ENCODE data around the gene ARX.

Gene ARX

DNA sequence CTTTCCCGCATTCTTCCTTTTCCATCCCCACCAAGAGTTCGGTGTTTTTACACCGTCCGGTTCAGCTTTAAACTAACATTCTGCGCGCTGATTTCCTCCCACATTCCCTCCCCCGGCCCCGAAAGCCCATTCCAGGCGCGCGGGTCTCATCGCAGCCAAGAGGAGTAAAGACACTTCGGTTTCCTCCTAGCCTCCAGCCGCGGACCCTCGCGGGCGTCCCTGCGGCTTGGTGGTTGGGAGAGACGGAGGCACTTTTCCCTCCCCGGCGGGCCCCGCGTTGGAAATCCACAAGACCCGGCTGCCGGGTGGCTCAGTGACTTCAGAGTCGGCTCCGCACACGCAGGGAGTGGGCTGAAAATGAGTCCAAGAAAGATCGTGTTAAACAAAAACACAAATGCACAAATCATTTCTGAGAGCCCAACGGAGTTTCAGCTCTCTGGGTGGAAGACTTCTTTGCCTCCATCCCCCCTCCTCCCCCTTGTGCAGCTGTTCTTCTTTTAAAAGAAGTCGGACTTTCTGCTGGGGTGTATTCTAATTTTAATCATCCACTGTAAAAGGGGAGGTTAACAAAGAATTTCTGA is 2.0 kb upstream of the ARX start:
- in situ Hi-C loops (cut with HindIII; ENCODE audit: low sequenced_read_pairs), result no loop called here
- TF ChIP-seq, protein P1, sequence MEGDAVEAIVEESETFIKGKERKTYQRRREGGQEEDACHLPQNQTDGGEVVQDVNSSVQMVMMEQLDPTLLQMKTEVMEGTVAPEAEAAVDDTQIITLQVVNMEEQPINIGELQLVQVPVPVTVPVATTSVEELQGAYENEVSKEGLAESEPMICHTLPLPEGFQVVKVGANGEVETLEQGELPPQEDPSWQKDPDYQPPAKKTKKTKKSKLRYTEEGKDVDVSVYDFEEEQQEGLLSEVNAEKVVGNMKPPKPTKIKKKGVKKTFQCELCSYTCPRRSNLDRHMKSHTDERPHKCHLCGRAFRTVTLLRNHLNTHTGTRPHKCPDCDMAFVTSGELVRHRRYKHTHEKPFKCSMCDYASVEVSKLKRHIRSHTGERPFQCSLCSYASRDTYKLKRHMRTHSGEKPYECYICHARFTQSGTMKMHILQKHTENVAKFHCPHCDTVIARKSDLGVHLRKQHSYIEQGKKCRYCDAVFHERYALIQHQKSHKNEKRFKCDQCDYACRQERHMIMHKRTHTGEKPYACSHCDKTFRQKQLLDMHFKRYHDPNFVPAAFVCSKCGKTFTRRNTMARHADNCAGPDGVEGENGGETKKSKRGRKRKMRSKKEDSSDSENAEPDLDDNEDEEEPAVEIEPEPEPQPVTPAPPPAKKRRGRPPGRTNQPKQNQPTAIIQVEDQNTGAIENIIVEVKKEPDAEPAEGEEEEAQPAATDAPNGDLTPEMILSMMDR (IDR thresholded peaks at IDR 0.05; ENCODE audit: low read depth, low read length, missing control alignments), result no peak
- no peak overlapping the region for H3K4me3 ChIP-seq (ENCODE audit: low read depth, low read length)
- DNase-seq (ENCODE audit: low read depth), result no peak

DNA sequence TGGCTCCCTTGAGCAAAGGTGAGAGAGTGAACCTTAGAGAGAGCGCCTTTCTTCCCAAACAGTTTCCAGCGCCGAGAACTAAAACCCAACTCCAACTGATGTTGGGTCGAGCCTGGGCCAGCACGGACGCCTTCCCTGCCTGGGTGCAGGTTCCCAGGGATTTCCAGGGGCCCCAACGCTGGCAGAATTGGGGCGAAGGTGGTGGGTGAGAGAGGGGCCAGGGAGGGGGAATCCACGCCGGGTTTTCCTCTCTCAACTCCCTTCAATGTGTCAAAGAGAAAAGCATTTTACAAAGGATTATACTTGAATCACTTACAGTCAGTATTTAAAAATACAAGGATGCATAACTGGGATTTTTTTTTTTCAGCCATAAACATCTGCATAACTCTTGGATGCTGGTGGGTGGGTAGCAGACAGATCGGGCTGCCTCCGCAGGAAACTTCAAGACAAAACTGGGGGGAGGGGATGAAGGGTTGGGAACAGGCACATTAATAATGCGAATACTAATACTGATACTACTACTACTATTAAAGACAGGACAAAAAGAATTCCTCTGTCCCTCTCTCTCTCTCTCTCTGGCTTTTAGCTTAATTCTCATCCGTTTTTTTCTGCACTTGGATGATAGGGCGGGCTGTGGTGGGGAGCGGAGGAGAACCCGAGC is 1.3 kb upstream of the ARX start:
- no peak overlapping the region for H3K4me3 ChIP-seq (ENCODE audit: low read depth, low read length)
- DNase-seq (ENCODE audit: low read depth), result no peak
- TF ChIP-seq, protein P1 (IDR thresholded peaks at IDR 0.05; ENCODE audit: low read depth, low read length, missing control alignments), result no peak
- in situ Hi-C loops (cut with HindIII; ENCODE audit: low sequenced_read_pairs), result no loop called here

DNA sequence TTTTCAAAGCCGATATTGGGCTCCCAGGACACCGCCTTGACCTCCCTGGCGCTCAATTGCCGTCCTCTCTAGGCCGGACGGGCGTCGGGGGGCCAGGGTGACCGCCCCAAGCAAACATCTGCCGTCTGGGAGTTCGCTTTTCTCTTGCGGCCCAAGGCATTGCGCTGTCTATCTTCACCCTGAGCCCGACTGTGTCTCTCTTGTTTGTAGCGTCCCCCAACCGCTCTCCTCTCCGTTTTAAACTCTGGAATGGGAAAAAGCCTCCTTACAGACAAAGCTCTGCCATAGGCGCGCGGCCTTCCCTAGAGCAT is 551 bp upstream of the ARX start:
- no peak overlapping the region for H3K4me3 ChIP-seq (ENCODE audit: low read depth, low read length)
- no peak for DNase-seq (ENCODE audit: low read depth)
- in situ Hi-C loops (cut with HindIII; ENCODE audit: low sequenced_read_pairs), result no loop called here
- TF ChIP-seq, protein P1 (IDR thresholded peaks at IDR 0.05; ENCODE audit: low read depth, low read length, missing control alignments), result no peak

DNA sequence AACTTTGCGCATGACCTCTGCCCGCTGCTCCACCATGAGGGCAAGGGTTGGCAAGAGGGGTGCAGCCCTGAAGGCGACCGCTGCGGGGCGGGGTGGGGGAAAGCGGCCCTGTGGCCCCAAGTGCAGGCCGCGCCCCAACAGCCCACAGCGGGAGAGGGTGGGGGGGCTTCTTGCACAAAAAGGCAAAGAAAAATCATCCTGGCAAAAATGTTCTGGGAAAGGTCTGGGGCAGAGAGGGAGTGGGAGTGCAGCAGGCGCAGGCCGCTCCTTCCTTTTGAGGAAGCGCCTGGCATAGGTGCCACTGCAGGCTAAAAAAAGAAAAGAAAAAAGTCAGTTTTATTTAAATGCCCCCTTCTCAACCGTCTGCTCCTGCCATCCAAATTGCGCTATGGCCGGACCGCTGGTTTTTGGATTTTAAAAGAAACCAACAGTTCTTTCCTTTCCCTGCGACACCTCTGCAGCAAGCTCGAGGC is 1.4 kb downstream of the ARX start:
- in situ Hi-C loops (cut with HindIII; ENCODE audit: low sequenced_read_pairs), result no loop called here
- TF ChIP-seq, protein P1 (IDR thresholded peaks at IDR 0.05; ENCODE audit: low read depth, low read length, missing control alignments), result no peak
- H3K4me3 ChIP-seq (ENCODE audit: low read depth, low read length), result no peak overlapping the region
- no peak for DNase-seq (ENCODE audit: low read depth)

DNA sequence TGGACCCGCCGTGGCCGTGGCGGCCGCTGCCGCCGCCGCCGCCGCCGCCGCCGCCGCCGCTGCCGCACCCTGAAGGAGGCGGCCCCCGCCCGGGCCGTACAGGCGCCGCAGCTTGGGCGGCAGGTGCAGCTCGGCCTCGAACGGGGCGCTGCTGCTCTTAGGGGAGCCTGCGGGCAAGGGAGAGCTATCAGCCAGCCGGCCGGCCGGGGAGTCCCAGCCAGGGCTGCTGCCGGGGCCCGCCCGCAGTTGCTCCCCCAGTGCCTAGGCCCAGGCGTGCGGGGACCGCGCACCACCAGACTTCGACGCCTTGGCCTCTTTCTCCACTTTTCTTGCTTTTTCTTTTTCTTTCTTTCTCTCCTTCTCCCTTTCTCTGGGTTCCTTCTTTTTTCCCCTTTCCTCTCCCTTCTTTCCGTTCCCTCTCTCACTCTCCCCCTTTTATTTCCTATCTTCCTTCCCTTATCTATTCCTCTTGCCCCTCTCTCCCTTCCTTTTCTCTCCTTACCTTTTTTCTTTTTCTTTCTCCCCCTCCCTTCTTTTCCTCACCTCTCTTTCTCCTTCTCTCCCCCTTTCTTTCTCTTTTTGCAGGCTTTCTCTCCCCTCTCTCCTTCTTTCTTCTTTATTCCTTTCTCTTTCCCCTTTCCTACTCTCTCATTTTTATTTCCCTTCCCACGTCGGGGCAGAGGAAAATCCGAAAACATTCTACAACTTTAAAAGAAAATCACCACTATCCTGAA is 2.0 kb downstream of the ARX start:
- TF ChIP-seq, protein P1 (IDR thresholded peaks at IDR 0.05; ENCODE audit: low read depth, low read length, missing control alignments), result no peak
- in situ Hi-C loops (cut with HindIII; ENCODE audit: low sequenced_read_pairs), result no loop called here
- H3K4me3 ChIP-seq (ENCODE audit: low read depth, low read length), result no peak overlapping the region
- DNase-seq (ENCODE audit: low read depth), result no peak

DNA sequence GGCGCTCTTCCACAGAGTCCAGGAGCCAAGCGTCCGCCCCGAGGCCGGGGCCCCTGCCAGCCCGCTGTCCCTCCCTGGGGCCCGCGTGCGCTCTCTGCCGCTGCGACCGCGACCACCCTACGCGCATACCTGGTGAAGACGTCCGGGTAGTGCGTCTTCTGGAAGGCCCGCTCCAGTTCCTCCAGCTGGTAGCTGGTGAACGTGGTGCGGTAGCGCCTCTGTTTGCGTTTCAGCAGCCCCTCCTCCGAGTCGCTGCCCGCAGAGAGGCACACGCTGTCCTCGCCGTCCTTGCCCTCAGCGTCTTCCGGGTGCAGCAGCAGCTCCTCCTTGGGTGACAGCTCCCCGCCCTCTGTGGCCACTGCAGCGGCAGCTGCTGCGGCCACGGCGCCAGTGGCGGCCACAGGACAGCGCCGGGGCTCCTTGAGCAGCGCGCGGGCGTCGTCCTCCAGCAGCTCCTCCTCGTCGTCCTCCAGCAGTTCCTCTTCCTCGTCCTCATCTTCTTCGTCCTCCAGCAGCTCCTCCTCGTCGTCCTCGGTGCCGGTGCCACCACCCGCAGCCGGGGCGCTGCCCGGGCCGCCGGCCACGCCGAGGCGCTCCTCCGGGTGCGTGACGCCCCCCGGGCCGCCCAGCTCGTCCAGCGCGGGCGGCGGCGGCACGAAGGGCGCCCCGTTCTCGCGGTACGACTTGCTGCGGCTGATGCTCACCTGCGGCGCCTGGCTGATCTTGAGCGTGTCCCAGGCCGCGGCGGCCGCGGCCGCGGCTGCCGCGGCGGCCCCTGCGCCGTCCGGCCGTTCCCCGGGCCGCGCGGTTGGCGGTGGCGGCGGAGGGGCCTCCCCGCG is 2.8 kb downstream of the ARX start:
- no peak for DNase-seq (ENCODE audit: low read depth)
- in situ Hi-C loops (cut with HindIII; ENCODE audit: low sequenced_read_pairs), result no loop called here
- TF ChIP-seq, protein P1 (IDR thresholded peaks at IDR 0.05; ENCODE audit: low read depth, low read length, missing control alignments), result no peak
- H3K4me3 ChIP-seq (ENCODE audit: low read depth, low read length), result no peak overlapping the region

All from astrocyte of the cerebellum (primary cell).